SJCRH30 (cell line): ENCODE results near the gene TRIM38. TPM values are rescaled to one million over a fixed set of nuclear protein-coding genes. Genes with fewer than 3 reads are reported as not detected.
A peak's percentile ranks its signal among the peaks of the same experiment; 100 is the strongest.
"Not testable (repeated sequence)": the region's sequence is repeated elsewhere in the genome, so short reads cannot be mapped to it uniquely, and the experiment has no call there.

Experiments
- DNase-seq, 2 experiments: peaks; one replicate each; pipeline ENCODE4 v3.0.0-alpha.2; 2015 to 2020
- H3K27ac ChIP-seq: fragments of 250-450 bp; sonication (Bioruptor Pico); 2 replicates; pipeline ENCODE4 v1.5.1; 2020; ENCODE audit warnings: mild to moderate bottlenecking, moderate library complexity
- H3K27me3 ChIP-seq: fragments of 250-450 bp; sonication (Bioruptor Pico); 2 replicates; pipeline ENCODE4 v1.5.1; 2020; ENCODE audit warnings: mild to moderate bottlenecking, moderate library complexity
- H3K36me3 ChIP-seq: fragments of 250-450 bp; sonication (Bioruptor Pico); 2 replicates; pipeline ENCODE4 v1.5.1; 2020; ENCODE audit warnings: mild to moderate bottlenecking, moderate library complexity
- H3K4me1 ChIP-seq: fragments of 250-450 bp; sonication (Bioruptor Pico); 2 replicates; pipeline ENCODE4 v1.5.1; 2020; ENCODE audit warnings: mild to moderate bottlenecking, moderate library complexity
- H3K4me3 ChIP-seq: fragments of 250-450 bp; sonication (Bioruptor Pico); 2 replicates; pipeline ENCODE4 v1.5.1; 2020; ENCODE audit warnings: mild to moderate bottlenecking, moderate library complexity
- H3K9me3 ChIP-seq: fragments of 250-450 bp; sonication (Bioruptor Pico); replicated peaks from 2 replicates; pipeline ENCODE4 v1.5.1; 2020; ENCODE audit warnings: mild to moderate bottlenecking, moderate library complexity
- total RNA-seq: library from RNA; depleted of rRNA; stranded (reverse); fragments of >200 nt; shearing (Covaris generic); gene quantifications from 2 replicates; pipeline ENCODE4 v1.2.3, GENCODE V29; 2014

TRIM38 gene
- total RNA-seq, 1 experiment from 2014 or later: 3.2 TPM

GRCh38 chr6:25998379-25998778, 35.8 kb downstream of the TRIM38 start:
- Histone ChIP-seq H3K4me1 (no peaks in the 10 kb centered on the region; the same call in 1 of the 2 replicates), H3K4me3 (no peak overlapping the region), H3K27me3 (no peaks in the 10 kb centered on the region), H3K36me3 (peaks cover 3% of the 10 kb centered on the region; the same call in 1 of the 2 replicates), H3K27ac (no peak overlapping the region), H3K9me3 (no peaks in the 10 kb centered on the region)
- no peak for DNase-seq

GRCh38 chr6:25999225-25999624, 36.6 kb downstream of the TRIM38 start:
- H3K4me3 ChIP-seq, DNase-seq, H3K4me1 ChIP-seq, H3K27me3 ChIP-seq, H3K9me3 ChIP-seq, H3K36me3 ChIP-seq, H3K27ac ChIP-seq: not testable (repeated sequence)

DNA sequence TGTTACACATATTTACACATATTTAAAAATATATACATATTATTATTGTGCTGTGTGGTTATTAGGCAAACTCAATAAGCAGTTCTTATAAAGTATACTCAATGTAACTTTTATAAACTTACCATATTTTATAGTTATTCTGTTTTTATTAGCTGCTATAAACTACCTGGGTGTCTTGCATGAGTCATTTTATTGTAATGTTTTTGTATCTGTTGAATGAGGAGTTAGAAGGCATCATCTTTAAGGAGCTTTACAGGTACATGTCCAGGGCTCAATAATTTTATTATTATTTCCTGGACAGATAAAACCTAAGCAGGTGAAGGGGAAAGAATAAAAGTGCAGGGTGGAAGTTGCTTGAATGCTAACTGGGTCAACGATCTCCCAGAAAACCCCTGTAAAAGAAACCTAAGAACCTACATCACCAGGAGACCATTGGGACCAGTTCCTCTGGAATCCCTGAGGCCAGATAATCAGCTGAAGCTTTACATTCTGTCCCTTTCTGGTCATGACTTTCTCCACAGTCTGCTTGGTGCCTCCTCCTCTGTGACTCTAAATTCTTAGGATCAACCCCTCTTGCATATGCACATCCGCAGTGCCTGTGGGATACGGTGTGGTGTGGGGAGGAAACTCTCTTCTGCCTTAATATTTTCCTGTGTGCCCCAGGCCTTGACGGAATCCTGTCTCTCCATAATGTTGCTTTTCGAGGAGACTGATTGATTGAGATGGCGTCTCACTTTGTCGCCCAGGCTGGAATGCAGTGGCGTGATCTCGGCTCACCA, 38.0 kb downstream of the TRIM38 start:
- no peaks in the 10 kb centered on the region for H3K9me3 ChIP-seq
- peaks cover 2% of the 10 kb centered on the region for H3K4me1 ChIP-seq
- no peak overlapping the region for H3K27ac ChIP-seq
- H3K27me3 ChIP-seq: no peaks in the 10 kb centered on the region
- H3K36me3 ChIP-seq: peaks cover 3% of the 10 kb centered on the region; the same call in 1 of the 2 replicates
- H3K4me3 ChIP-seq: no peak overlapping the region
- DNase-seq: no peak

- peak; percentile 28 to 72 for DNase-seq
- H3K4me1 ChIP-seq: peaks cover 16% of the 10 kb centered on the region
- H3K4me3 ChIP-seq: no peak overlapping the region
Measured at GRCh38 chr6:26003102-26003694, 40.6 kb downstream of the TRIM38 start.

GRCh38 chr6:26006086-26006939, 43.7 kb downstream of the TRIM38 start:
- DNase-seq: peak; percentile 54 to 81
- H3K4me1 ChIP-seq: peaks cover 16% of the 10 kb centered on the region
- H3K4me3 ChIP-seq: no peak overlapping the region
- no peaks in the 10 kb centered on the region for H3K27me3 ChIP-seq
- H3K36me3 ChIP-seq: no peaks in the 10 kb centered on the region
- H3K9me3 ChIP-seq: no peaks in the 10 kb centered on the region
- peak overlapping the region; percentile 58 for H3K27ac ChIP-seq

More at GRCh38 chr6:26003102-26003694, 40.6 kb downstream of the TRIM38 start:
- H3K27me3 ChIP-seq: no peaks in the 10 kb centered on the region
- peaks cover 2% of the 10 kb centered on the region; the same call in 1 of the 2 replicates for H3K36me3 ChIP-seq
- H3K27ac ChIP-seq: no peak overlapping the region
- H3K9me3 ChIP-seq: no peaks in the 10 kb centered on the region

GRCh38 chr6:26006940-26007305, 44.3 kb downstream of the TRIM38 start:
- not testable (repeated sequence) for H3K27ac ChIP-seq, DNase-seq, H3K9me3 ChIP-seq, H3K4me3 ChIP-seq, H3K27me3 ChIP-seq, H3K36me3 ChIP-seq
- peaks cover 16% of the 10 kb centered on the region for H3K4me1 ChIP-seq

GRCh38 chr6:26008470-26008869, 45.9 kb downstream of the TRIM38 start:
- no peak overlapping the region for H3K4me3 ChIP-seq
- peaks cover 22% of the 10 kb centered on the region for H3K4me1 ChIP-seq
- no peak overlapping the region for H3K27ac ChIP-seq
- no peak for DNase-seq
- no peaks in the 10 kb centered on the region for H3K36me3 ChIP-seq
- H3K9me3 ChIP-seq: no peaks in the 10 kb centered on the region
- no peaks in the 10 kb centered on the region for H3K27me3 ChIP-seq

DNA sequence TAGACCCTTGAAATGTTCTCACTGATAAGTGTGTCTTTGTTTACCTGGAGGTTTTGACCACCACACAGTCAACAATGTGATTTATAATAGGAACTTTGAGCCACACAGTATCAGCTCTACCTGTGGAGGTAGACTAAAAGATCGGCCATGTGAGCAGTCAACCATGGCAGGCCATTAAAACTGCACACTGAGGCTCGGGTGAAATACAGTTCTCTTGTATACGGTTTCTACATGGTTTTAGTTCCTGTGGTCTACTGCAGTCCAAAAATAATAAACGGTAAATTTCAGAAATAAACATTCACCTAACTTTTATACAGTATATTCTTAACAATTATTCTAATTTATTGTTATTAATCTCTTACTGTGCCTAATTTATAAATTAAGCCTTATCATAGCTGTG, 47.2 kb downstream of the TRIM38 start:
- Histone ChIP-seq H3K4me3 (no peak overlapping the region), H3K9me3 (no peaks in the 10 kb centered on the region), H3K36me3 (no peaks in the 10 kb centered on the region), H3K4me1 (peaks cover 22% of the 10 kb centered on the region), H3K27me3 (no peaks in the 10 kb centered on the region), H3K27ac (no peak overlapping the region)
- no peak for DNase-seq

- Histone ChIP-seq H3K4me1 (0 out of 2 replicates have a peak, but pooled peaks cover 8% of the 10 kb centered on the region), H3K27ac (no peak overlapping the region), H3K4me3 (no peak overlapping the region), H3K27me3 (no peaks in the 10 kb centered on the region), H3K36me3 (no peaks in the 10 kb centered on the region), H3K9me3 (no peaks in the 10 kb centered on the region)
- no peak for DNase-seq
Measured at GRCh38 chr6:26012061-26012460, 49.5 kb downstream of the TRIM38 start.

- not testable (repeated sequence) for DNase-seq, H3K4me3 ChIP-seq, H3K4me1 ChIP-seq
Measured at GRCh38 chr6:26014386-26014785, 51.8 kb downstream of the TRIM38 start.

DNA sequence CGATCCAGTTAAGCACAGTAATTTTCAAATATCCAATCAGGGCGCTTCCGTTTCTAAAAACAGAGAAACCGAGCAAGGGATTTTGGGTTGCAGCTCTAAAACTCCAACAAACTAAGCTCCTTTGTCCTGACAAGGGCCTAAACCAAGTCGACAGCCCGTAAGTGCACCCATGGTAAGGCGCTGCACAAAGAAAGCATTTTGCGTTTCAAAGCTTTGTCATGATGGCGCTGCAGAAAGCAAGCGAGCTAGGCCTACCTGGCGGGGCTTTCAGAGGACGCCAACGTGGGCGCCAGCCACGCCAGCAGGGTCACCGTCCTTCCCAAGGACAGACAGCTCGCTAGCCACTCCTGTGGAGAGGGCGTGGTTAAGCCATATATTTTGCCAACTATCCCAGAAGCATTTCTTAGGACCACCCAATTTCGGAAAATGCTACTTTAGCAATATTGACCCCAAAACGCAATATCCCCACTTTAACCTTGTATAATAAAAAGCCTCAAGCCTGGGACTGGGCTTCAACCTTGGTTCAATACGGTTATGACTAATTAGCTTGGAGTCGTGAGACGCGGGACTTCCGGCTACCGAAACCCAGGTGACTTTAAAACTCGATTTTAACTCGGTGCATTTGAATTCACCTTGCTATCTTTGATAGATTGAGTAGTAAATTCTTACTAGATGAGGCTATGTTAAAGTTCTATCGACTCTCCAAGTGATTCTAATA, 53.8 kb downstream of the TRIM38 start:
- H3K36me3 ChIP-seq: no peaks in the 10 kb centered on the region
- no peak overlapping the region for H3K27ac ChIP-seq
- no peak for DNase-seq
- H3K4me1 ChIP-seq: 0 out of 2 replicates have a peak, but pooled peaks cover 6% of the 10 kb centered on the region
- no peaks in the 10 kb centered on the region for H3K27me3 ChIP-seq
- no peak overlapping the region for H3K4me3 ChIP-seq
- H3K9me3 ChIP-seq: no peaks in the 10 kb centered on the region

More at GRCh38 chr6:26014386-26014785, 51.8 kb downstream of the TRIM38 start:
- not testable (repeated sequence) for H3K9me3 ChIP-seq, H3K27ac ChIP-seq, H3K27me3 ChIP-seq, H3K36me3 ChIP-seq

GRCh38 chr6:26016963-26017631, 54.5 kb downstream of the TRIM38 start:
- Histone ChIP-seq H3K27ac (no peak overlapping the region), H3K4me3 (no peak overlapping the region), H3K36me3 (no peaks in the 10 kb centered on the region), H3K4me1 (0 out of 2 replicates have a peak, but pooled peaks cover 5% of the 10 kb centered on the region), H3K9me3 (no peaks in the 10 kb centered on the region), H3K27me3 (no peaks in the 10 kb centered on the region)
- no peak for DNase-seq

DNA sequence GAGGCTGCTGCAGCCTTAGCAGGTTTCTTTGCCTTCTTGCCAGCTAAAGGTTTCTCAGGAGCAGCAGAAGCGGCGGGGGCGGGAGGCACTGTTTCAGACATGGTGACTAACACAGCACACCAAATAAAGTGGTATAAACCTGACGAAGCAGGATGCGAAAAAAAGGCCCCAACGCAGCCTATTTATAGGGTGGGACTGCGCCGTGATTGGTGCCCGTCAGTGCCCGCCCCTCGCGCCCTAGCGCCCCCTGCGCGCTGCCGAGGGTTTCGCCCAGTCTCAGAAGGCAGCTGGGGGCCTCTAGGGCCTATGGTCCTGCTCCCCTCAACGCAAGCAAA, 55.0 kb downstream of the TRIM38 start:
- no peaks in the 10 kb centered on the region for H3K27me3 ChIP-seq
- no peak overlapping the region for H3K4me3 ChIP-seq
- H3K36me3 ChIP-seq: no peaks in the 10 kb centered on the region
- no peak for DNase-seq
- H3K4me1 ChIP-seq: 0 out of 2 replicates have a peak, but pooled peaks cover under 1% of the 10 kb centered on the region
- H3K9me3 ChIP-seq: no peaks in the 10 kb centered on the region
- H3K27ac ChIP-seq: no peak overlapping the region

DNA sequence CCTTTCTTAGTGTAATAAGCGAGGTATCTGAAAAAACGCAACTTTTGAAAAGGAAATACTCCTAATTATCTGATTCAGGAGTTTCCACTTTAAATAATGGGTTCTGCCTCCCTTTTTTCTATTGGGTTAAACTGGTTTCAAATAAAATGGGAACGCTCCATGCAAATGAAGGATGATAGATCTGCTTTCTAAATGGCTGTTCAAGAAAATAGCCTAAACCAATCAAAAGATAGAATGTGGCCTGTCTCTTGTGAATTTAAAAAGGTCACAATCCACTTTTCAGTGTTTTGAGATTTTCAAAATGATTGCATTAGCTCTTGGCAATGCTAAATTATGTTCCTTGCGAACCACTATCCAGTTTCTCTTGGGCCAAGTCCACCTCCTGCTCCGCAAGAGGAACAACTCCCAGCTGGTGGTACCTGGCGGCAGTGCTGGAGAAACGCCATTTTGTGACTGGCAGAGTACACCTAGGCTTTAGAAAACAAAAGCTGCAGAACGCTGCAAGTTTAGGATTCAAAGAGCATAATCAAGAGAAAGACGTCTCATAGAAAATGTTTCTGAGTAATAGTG, 56.7 kb downstream of the TRIM38 start:
- H3K27me3 ChIP-seq: no peaks in the 10 kb centered on the region
- no peak overlapping the region for H3K27ac ChIP-seq
- no peaks in the 10 kb centered on the region for H3K9me3 ChIP-seq
- no peak for DNase-seq
- H3K36me3 ChIP-seq: no peaks in the 10 kb centered on the region
- H3K4me1 ChIP-seq: no peaks in the 10 kb centered on the region
- H3K4me3 ChIP-seq: no peak overlapping the region
